Neuronal stem cell (in vitro differentiated cells): ENCODE data around the gene MED29.

ENCODE experiments used
- DNase-seq: peaks from one replicate; pipeline ENCODE4 v3.0.0-alpha.2; 2013; ENCODE audit warnings: low spot score
- H2AFZ ChIP-seq: one replicate; pipeline ENCODE4 v1.6.1; 2013; ENCODE audit warnings: mild to moderate bottlenecking, low read length, inconsistent platforms
- H2AK5ac ChIP-seq: 2 replicates; pipeline ENCODE4 v1.6.1; 2013; ENCODE audit warnings: low read depth, mild to moderate bottlenecking, inconsistent platforms, low read length, moderate library complexity, mixed read lengths
- H2BK120ac ChIP-seq: 2 replicates; pipeline ENCODE4 v1.6.1; 2013; ENCODE audit warnings: low read depth, mild to moderate bottlenecking, inconsistent platforms, low read length, moderate library complexity, mixed read lengths
- H2BK12ac ChIP-seq: one replicate; pipeline ENCODE4 v1.6.1; 2013; ENCODE audit warnings: low read length, inconsistent platforms
- H2BK15ac ChIP-seq: 2 replicates; pipeline ENCODE4 v1.6.1; 2013; ENCODE audit warnings: mild to moderate bottlenecking, low read length, inconsistent platforms, mixed read lengths
- H2BK5ac ChIP-seq: one replicate; pipeline ENCODE4 v1.6.1; 2013; ENCODE audit warnings: inconsistent platforms, mild to moderate bottlenecking, low read length, moderate library complexity
- H3K14ac ChIP-seq: one replicate; pipeline ENCODE4 v1.6.1; 2013; ENCODE audit warnings: low read length, inconsistent platforms
- H3K18ac ChIP-seq: 2 replicates; pipeline ENCODE4 v1.6.1; 2013; ENCODE audit warnings: low read length, inconsistent platforms
- H3K23ac ChIP-seq: 2 replicates; pipeline ENCODE4 v1.6.1; 2013; ENCODE audit warnings: low read depth, mild to moderate bottlenecking, mixed read lengths, low read length, inconsistent platforms; ENCODE audit not compliant: poor library complexity
- H3K27ac ChIP-seq: replicated peaks from 3 replicates; pipeline ENCODE4 v1.5.1; 2013; ENCODE audit warnings: low read length, inconsistent platforms
- H3K27me3 ChIP-seq, 3 experiments: 2 replicates each; pipeline ENCODE4 v1.6.1; 2013; ENCODE audit warnings: low read length in 3 of 3, mild to moderate bottlenecking in 2 of 3, inconsistent platforms in 1 of 3, low read depth in 1 of 3, mixed read lengths in 1 of 3, moderate library complexity in 1 of 3; ENCODE audit not compliant: control insufficient read depth in 3 of 3, insufficient read depth in 3 of 3
- H3K36me3 ChIP-seq, 2 donors: replicated peaks in 1 of 2; 2 replicates each; pipeline ENCODE4 v1.6.1; 2013; ENCODE audit warnings: low read length in 2 of 2; ENCODE audit not compliant: control insufficient read depth in 2 of 2, insufficient read depth in 2 of 2
- H3K4ac ChIP-seq: 2 replicates; pipeline ENCODE4 v1.6.1; 2013; ENCODE audit warnings: inconsistent platforms, mild to moderate bottlenecking, low read length, moderate library complexity
- H3K4me1 ChIP-seq, 2 donors: 1 replicate in 1 of 2; 2 replicates in 1 of 2; pipeline ENCODE4 v1.6.1; 2013; ENCODE audit warnings: low read length in 2 of 2, low read depth in 1 of 2; ENCODE audit not compliant: control insufficient read depth in 2 of 2, insufficient read depth in 1 of 2
- H3K4me2 ChIP-seq: one replicate; pipeline ENCODE4 v1.6.1; 2013; ENCODE audit warnings: mild to moderate bottlenecking, low read length, inconsistent platforms; ENCODE audit not compliant: insufficient read depth, poor library complexity, severe bottlenecking
- H3K4me3 ChIP-seq, 2 donors: 2 replicates each; pipeline ENCODE4 v1.5.1; 2013; ENCODE audit warnings: low read length in 2 of 2, mild to moderate bottlenecking in 2 of 2, inconsistent platforms in 1 of 2, moderate library complexity in 1 of 2
- H3K79me1 ChIP-seq: one replicate; pipeline ENCODE4 v1.6.1; 2013; ENCODE audit warnings: low read depth, mild to moderate bottlenecking, inconsistent platforms, low read length, moderate library complexity
- H3K9ac ChIP-seq: one replicate; pipeline ENCODE4 v1.6.1; 2013; ENCODE audit warnings: mild to moderate bottlenecking, low read depth, low read length, inconsistent platforms; ENCODE audit not compliant: poor library complexity
- H3K9me3 ChIP-seq, 2 donors: replicated peaks in 1 of 2; 2 replicates each; pipeline versions ENCODE3 to v1.6.1; 2013; ENCODE audit warnings: low read length in 2 of 2, mild to moderate bottlenecking in 2 of 2, inconsistent platforms in 1 of 2, low read depth in 1 of 2, mixed read lengths in 1 of 2, moderate library complexity in 1 of 2; ENCODE audit not compliant: control insufficient read depth in 2 of 2, insufficient read depth in 1 of 2
- H4K8ac ChIP-seq: one replicate; pipeline ENCODE4 v1.6.1; 2013; ENCODE audit warnings: low read depth, mild to moderate bottlenecking, inconsistent platforms, low read length, moderate library complexity
- H4K91ac ChIP-seq: one replicate; pipeline ENCODE4 v1.6.1; 2013; ENCODE audit warnings: low read length, low read depth, mild to moderate bottlenecking, inconsistent platforms; ENCODE audit not compliant: poor library complexity
- WGBS, 2 donors: extraction: QIAGEN DNeasy Blood & Tissue Kit; methylation state at CpG; one replicate each; pipeline ENCODE4 v1.1.7; 2013; ENCODE audit warnings: missing lambda C conversion rate in 2 of 2, mixed read lengths in 1 of 2; ENCODE audit not compliant: insufficient read length in 2 of 2, insufficient replicate concordance in 1 of 2; ENCODE audit errors: extremely low coverage in 2 of 2; 5-methylcytosine and 5-hydroxymethylcytosine counted together

Gene MED29

GRCh38 chr19:39386557-39386956 is 4.6 kb upstream of the MED29 start:
- Histone ChIP-seq H2AFZ (no peak overlapping the region), H3K79me1 (peaks cover 7% of the 10 kb centered on the region), H3K4me3 (no peak overlapping the region), H3K4me1 (peaks cover 0 to 7% of the 10 kb centered on the region in 2 donors), H4K8ac (no peak overlapping the region), H2BK120ac (no peak overlapping the region), H3K9me3 (no peaks in the 10 kb centered on the region), H3K27ac (no peak overlapping the region), H3K36me3 (peaks cover 59 to 84% of the 10 kb centered on the region in 2 donors), H2BK15ac (no peak overlapping the region), H2AK5ac (no peak overlapping the region), H2BK5ac (no peak overlapping the region), H3K14ac (no peak overlapping the region), H3K9ac (no peak overlapping the region), H3K23ac (no peak overlapping the region), H2BK12ac (no peak overlapping the region), H4K91ac (no peak overlapping the region), H3K4me2 (no peak overlapping the region), H3K4ac (no peak overlapping the region), H3K18ac (no peak overlapping the region), H3K27me3 (no peaks in the 10 kb centered on the region)
- no peak for DNase-seq
- no CpG with 5 or more reads among the region's 7 CpGs for WGBS, 2 donors

GRCh38 chr19:39388657-39389056 is 2.5 kb upstream of the MED29 start:
- no peak overlapping the region for H3K4me2 ChIP-seq
- DNase-seq = no peak
- no peak overlapping the region for H3K4me3 ChIP-seq
- peaks cover 9% of the 10 kb centered on the region for H3K79me1 ChIP-seq
- no CpG with 5 or more reads among the region's 5 CpGs for WGBS, 2 donors
- H2BK15ac ChIP-seq = no peak overlapping the region
- no peak overlapping the region for H4K8ac ChIP-seq
- H2AFZ ChIP-seq = no peak overlapping the region
- peaks cover 5 to 11% of the 10 kb centered on the region in 2 donors for H3K4me1 ChIP-seq
- H4K91ac ChIP-seq = no peak overlapping the region
- no peaks in the 10 kb centered on the region for H3K27me3 ChIP-seq
- H2BK120ac ChIP-seq = no peak overlapping the region
- H2BK5ac ChIP-seq = no peak overlapping the region
- no peak overlapping the region for H2AK5ac ChIP-seq
- H3K27ac ChIP-seq = no peak overlapping the region
- no peak overlapping the region for H3K9ac ChIP-seq
- H3K18ac ChIP-seq = no peak overlapping the region
- H2BK12ac ChIP-seq = no peak overlapping the region
- no peak overlapping the region for H3K23ac ChIP-seq
- H3K36me3 ChIP-seq = peaks cover 46 to 71% of the 10 kb centered on the region in 2 donors
- no peak overlapping the region for H3K14ac ChIP-seq
- H3K9me3 ChIP-seq = no peaks in the 10 kb centered on the region
- no peak overlapping the region for H3K4ac ChIP-seq

GRCh38 chr19:39389631-39390414 is 1.4 kb upstream of the MED29 start:
- Histone ChIP-seq H3K23ac (no peak overlapping the region), H2BK5ac (no peak overlapping the region), H3K27me3 (no peaks in the 10 kb centered on the region), H4K8ac (no peak overlapping the region), H3K36me3 (peaks cover 45 to 66% of the 10 kb centered on the region in 2 donors), H2BK15ac (no peak overlapping the region), H2BK120ac (no peak overlapping the region), H3K9me3 (no peaks in the 10 kb centered on the region), H3K4me1 (peaks cover 5 to 11% of the 10 kb centered on the region in 2 donors), H3K4me3 (peak overlapping the region; percentile 68 to 95), H2AK5ac (peak overlapping the region; percentile 14), H3K9ac (peak overlapping the region; percentile 9), H3K79me1 (peaks cover 11% of the 10 kb centered on the region), H3K27ac (peak overlapping the region; percentile 99), H3K4ac (no peak overlapping the region), H3K4me2 (peak overlapping the region; percentile 90), H3K14ac (no peak overlapping the region), H2AFZ (peak overlapping the region; percentile 87), H3K18ac (no peak overlapping the region), H2BK12ac (no peak overlapping the region), H4K91ac (no peak overlapping the region)
- WGBS, 2 donors = no CpG with 5 or more reads among the region's 13 CpGs
- no peak for DNase-seq

- Histone ChIP-seq H2AFZ (peak overlapping the region; percentile 87), H3K4me1 (peaks cover 5 to 11% of the 10 kb centered on the region in 2 donors), H2BK12ac (no peak overlapping the region), H3K23ac (peak overlapping the region; percentile 87), H2AK5ac (peak overlapping the region; percentile 42), H2BK5ac (peak overlapping the region; percentile 95), H3K4ac (peak overlapping the region; percentile 53), H3K9me3 (no peaks in the 10 kb centered on the region), H3K36me3 (peaks cover 42 to 66% of the 10 kb centered on the region in 2 donors), H2BK15ac (no peak overlapping the region), H3K79me1 (peaks cover 11% of the 10 kb centered on the region), H3K4me3 (peak overlapping the region; percentile 68 to 95), H3K27ac (peak overlapping the region; percentile 99), H3K14ac (peak overlapping the region; percentile 92), H3K9ac (peak overlapping the region; percentile 98), H3K27me3 (no peaks in the 10 kb centered on the region), H3K18ac (peak overlapping the region; percentile 96), H3K4me2 (peak overlapping the region; percentile 90), H4K8ac (no peak overlapping the region), H4K91ac (no peak overlapping the region), H2BK120ac (no peak overlapping the region)
- no peak for DNase-seq
- no CpG with 5 or more reads among the region's 10 CpGs for WGBS, 2 donors
Measured at GRCh38 chr19:39390451-39390750, 777 bp upstream of the MED29 start.
